K562 (cell line): ENCODE measurements around the gene ZBTB26. TPM values are rescaled to one million over a fixed set of nuclear protein-coding genes. Genes with fewer than 3 reads are reported as not detected.

Source experiments
- BMI1 ChIP-seq: fragments of 150-350 bp; IDR thresholded peaks from 2 replicates; pipeline ENCODE4 v1.6.1; 2014; ENCODE audit warnings: low read length
- CBX8 ChIP-seq: fragments of 200-600 bp; sonication (generic); IDR thresholded peaks from 2 replicates; pipeline ENCODE4 v1.6.1; 2012; ENCODE audit warnings: borderline replicate concordance, mixed run types, low read depth, mild to moderate bottlenecking, moderate library complexity, mixed read lengths, low read length, control low read depth, inconsistent platforms; ENCODE audit not compliant: poor library complexity, severe bottlenecking; ENCODE audit errors: extremely low read depth
- CREB3 ChIP-seq: fragments of 450-650 bp; conservative IDR thresholded peaks from 2 replicates; pipeline ENCODE4 v1.6.1; 2016; ENCODE audit warnings: missing genetic modification characterization, low read depth, mild to moderate bottlenecking, missing compliant biosample characterization, moderate library complexity
- KLF6 ChIP-seq: fragments of 250-450 bp; sonication (Bioruptor Pico); IDR thresholded peaks from 2 replicates; pipeline ENCODE4 v1.4.0; 2020; ENCODE audit warnings: mild to moderate bottlenecking, moderate library complexity, borderline replicate concordance
- MEF2D ChIP-seq: conservative IDR thresholded peaks from 2 replicates; pipeline ENCODE4 v1.6.1; 2016; ENCODE audit warnings: low read depth, missing genetic modification characterization, missing compliant biosample characterization
- MTF1 ChIP-seq: fragments of 250-450 bp; sonication (Bioruptor Pico); IDR thresholded peaks from 2 replicates; pipeline ENCODE4 v1.9.0; 2021; ENCODE audit warnings: moderate library complexity, mild to moderate bottlenecking, inconsistent platforms, borderline replicate concordance
- NFE2L1 ChIP-seq: fragments of 450-650 bp; IDR thresholded peaks from 2 replicates; pipeline ENCODE4 v1.6.1; 2016; ENCODE audit warnings: missing genetic modification characterization, low read depth, mild to moderate bottlenecking, missing compliant biosample characterization, moderate library complexity, borderline replicate concordance
- PHB ChIP-seq: fragments of 250-450 bp; sonication (Bioruptor Pico); IDR thresholded peaks from 2 replicates; pipeline ENCODE4 v1.5.0; 2021
- STAG1 ChIP-seq: sonication (generic); formaldehyde crosslinking; IDR thresholded peaks from 2 replicates; pipeline ENCODE4 v1.5.0; 2020; ENCODE audit warnings: missing genetic modification reagents, borderline replicate concordance
- THAP12 ChIP-seq: fragments of 250-450 bp; sonication (Bioruptor Pico); IDR thresholded peaks from 2 replicates; pipeline ENCODE4 v1.9.0; 2021; ENCODE audit warnings: mild to moderate bottlenecking, inconsistent platforms
- USF2 ChIP-seq: sonication (generic); formaldehyde crosslinking; IDR thresholded peaks from 2 replicates; pipeline ENCODE4 v1.5.0; 2020; ENCODE audit warnings: missing genetic modification reagents
- ZC3H4 ChIP-seq: sonication (generic); formaldehyde crosslinking; IDR thresholded peaks from 2 replicates; pipeline ENCODE4 v1.9.0; 2021; ENCODE audit warnings: missing genetic modification reagents, borderline replicate concordance
- ZNF197 ChIP-seq: fragments of 200-800 bp; sonication (Bioruptor generic); IDR thresholded peaks from 2 replicates; pipeline ENCODE4 v1.6.1; 2016; ENCODE audit warnings: low read depth, missing genetic modification characterization, missing compliant biosample characterization
- ZNF24 ChIP-seq: fragments of 450-650 bp; IDR thresholded peaks from 2 replicates; pipeline ENCODE4 v1.6.1; 2016
- ZNF316 ChIP-seq: fragments of 450-650 bp; IDR thresholded peaks from 2 replicates; pipeline ENCODE4 v1.6.1; 2016
- ZNF347 ChIP-seq: fragments of 450-650 bp; formaldehyde crosslinking; IDR thresholded peaks from 2 replicates; pipeline ENCODE4 v1.4.0; 2020; ENCODE audit warnings: low read depth, mild to moderate bottlenecking, moderate library complexity
- ZNF398 ChIP-seq: fragments of 250-450 bp; sonication (Bioruptor Pico); IDR thresholded peaks from 2 replicates; pipeline ENCODE4 v1.8.0; 2021; ENCODE audit warnings: moderate library complexity, mild to moderate bottlenecking, inconsistent platforms
- ZNF512 ChIP-seq: IDR thresholded peaks from 2 replicates; pipeline ENCODE4 v1.6.1; 2016; ENCODE audit warnings: missing genetic modification characterization, missing compliant biosample characterization
- ZNF695 ChIP-seq: fragments of 450-650 bp; formaldehyde crosslinking; IDR thresholded peaks from 2 replicates; pipeline ENCODE4 v1.4.0; 2020; ENCODE audit warnings: mild to moderate bottlenecking, moderate library complexity
- polyA plus RNA-seq, 8 experiments: library from polyadenylated mRNA; depleted of rRNA in 4 of 8; stranded (reverse) in 5 of 8; unstranded in 3 of 8; fragments of >200 nt; fragmentation: Nextera tagmentation in 2 of 8; fragmentation: Illumina TruSeq in 1 of 8; extraction: Ambion mirVana in 2 of 8; extraction: Trizol in 1 of 8; gene quantifications; 2 replicates each; pipeline versions ENCODE4 v1.2.1 to v1.2.3, GENCODE V29; 2011 to 2014; ENCODE audit warnings: inconsistent platforms in 1 of 8, missing spikeins in 1 of 8
- total RNA-seq, 7 experiments: library from RNA; depleted of rRNA in 6 of 7; stranded (reverse); fragments of >200 nt in 6 of 7; fragmentation: Illumina TruSeq in 2 of 7; extraction: Trizol in 2 of 7; gene quantifications; 2 replicates each; pipeline versions ENCODE4 v1.2.1 to v1.2.3, GENCODE V29; 2011 to 2021; ENCODE audit warnings: low replicate concordance in 1 of 7

ZBTB26 gene
- total and polyA plus RNA-seq, 9 of the 15 experiments (the other 6 are each of a cell fraction or from before 2014, with no cell fraction given) = 2.4 to 20.7 (median 5.0) TPM

- TF ChIP-seq ZNF398 (CRISPR knock-in tag) (no peak), ZC3H4 (CRISPR knock-in tag) (no peak; the same call in 1 of the 2 replicates), USF2 (CRISPR knock-in tag) (peak; percentile 97), STAG1 (CRISPR knock-in tag) (no peak), ZNF24 (no peak), CBX8 (no peak), THAP12 (CRISPR knock-in tag) (peak; percentile 93; the same call in 1 of the 2 replicates), ZNF347 (no peak), CREB3 (no peak), ZNF695 (CRISPR knock-in tag) (no peak), NFE2L1 (tag) (no peak), ZNF197 (CRISPR knock-in tag) (no peak; the same call in 1 of the 2 replicates), KLF6 (CRISPR knock-in tag) (peak; percentile 61; the same call in 1 of the 2 replicates), MTF1 (no peak), ZNF512 (tag) (no peak), ZNF316 (no peak), BMI1 (no peak), PHB (peak; percentile 77; the same call in 1 of the 2 replicates), MEF2D (tag) (0 out of 2 replicates have a peak, but pooled peaks have one; percentile 13)
Measured at GRCh38 chr9:122904823-122905710, 26.2 kb downstream of the ZBTB26 start, which contains the start of gene RC3H2 (continued).
